ENCODE measurements around the gene MAN1A1.

DNA sequence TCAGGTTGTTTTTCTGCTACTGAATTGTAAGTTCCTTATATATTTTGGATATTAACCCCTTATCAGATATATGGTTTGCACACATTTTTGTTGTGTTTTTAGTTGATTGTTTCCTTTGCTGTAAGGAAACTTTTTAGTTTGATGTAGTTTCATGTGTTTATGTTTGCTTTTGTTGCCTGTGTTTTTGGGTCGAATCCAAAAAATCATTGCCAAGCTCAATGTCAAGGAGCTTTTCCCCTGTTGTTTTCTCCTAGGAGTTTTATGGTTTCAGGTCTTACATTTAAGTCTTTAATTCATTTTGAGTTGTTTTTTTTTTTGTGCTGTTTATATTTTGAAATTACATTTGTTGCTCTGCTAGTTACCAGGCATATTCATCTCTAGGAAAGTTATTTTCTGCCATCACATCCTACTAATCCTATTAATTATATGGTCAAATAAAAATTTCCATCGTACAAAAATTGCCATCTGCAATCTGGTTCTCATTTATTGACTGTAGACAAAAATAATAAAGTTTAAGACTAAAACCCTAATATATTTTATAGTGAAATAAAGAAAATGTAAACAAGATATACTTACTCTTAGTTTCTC, 167.3 kb downstream of the MAN1A1 start:
- TF ChIP-seq, protein P1, sequence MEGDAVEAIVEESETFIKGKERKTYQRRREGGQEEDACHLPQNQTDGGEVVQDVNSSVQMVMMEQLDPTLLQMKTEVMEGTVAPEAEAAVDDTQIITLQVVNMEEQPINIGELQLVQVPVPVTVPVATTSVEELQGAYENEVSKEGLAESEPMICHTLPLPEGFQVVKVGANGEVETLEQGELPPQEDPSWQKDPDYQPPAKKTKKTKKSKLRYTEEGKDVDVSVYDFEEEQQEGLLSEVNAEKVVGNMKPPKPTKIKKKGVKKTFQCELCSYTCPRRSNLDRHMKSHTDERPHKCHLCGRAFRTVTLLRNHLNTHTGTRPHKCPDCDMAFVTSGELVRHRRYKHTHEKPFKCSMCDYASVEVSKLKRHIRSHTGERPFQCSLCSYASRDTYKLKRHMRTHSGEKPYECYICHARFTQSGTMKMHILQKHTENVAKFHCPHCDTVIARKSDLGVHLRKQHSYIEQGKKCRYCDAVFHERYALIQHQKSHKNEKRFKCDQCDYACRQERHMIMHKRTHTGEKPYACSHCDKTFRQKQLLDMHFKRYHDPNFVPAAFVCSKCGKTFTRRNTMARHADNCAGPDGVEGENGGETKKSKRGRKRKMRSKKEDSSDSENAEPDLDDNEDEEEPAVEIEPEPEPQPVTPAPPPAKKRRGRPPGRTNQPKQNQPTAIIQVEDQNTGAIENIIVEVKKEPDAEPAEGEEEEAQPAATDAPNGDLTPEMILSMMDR (IDR thresholded peaks at IDR 0.05) = no peak
- TF ChIP-seq FOXP1 (CRISPR knock-in tag; IDR thresholded peaks at IDR 0.05; ENCODE audit: borderline replicate concordance) (no peak), ESRRA (CRISPR knock-in tag; IDR thresholded peaks at IDR 0.05; ENCODE audit: borderline replicate concordance) (no peak)
